Measurements from ENCODE around the gene TIMM13. TPM values are rescaled to one million over a fixed set of nuclear protein-coding genes. Genes with fewer than 3 reads are reported as not detected.

Gene TIMM13
- polyA plus RNA-seq, 12 donors: 58.2 to 110 (median 74.9) TPM; not detected in 1

DNA sequence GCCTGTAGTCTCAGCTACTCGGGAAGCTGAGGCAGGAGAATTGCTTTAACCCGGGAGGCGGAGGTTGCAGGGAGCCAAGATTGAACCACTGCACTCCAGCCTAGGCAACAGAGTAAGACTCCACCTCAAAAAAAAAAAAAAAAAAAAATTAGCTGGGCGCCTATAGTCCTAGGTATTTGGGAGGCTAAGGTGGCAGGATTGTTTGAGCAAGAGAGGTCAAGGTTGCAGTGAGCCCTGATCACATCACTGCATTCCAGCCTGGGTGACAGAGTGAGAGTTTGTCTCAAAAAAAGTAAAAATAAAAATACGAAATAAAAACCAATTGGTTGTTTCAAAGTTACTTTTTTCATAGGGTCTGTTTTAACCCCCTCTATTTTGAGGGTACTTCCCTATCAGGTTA lies 30.7 kb upstream of the TIMM13 start:
- DNase-seq: no peak

GRCh38 chr19:2457394-2458037 lies 30.1 kb upstream of the TIMM13 start:
- DNase-seq: no peak

- no peak for DNase-seq
These were observed 28.6 kb upstream of the TIMM13 start for GRCh38 chr19:2455851-2456570.

GRCh38 chr19:2454962-2455850 lies 27.8 kb upstream of the TIMM13 start:
- no peak for DNase-seq

GRCh38 chr19:2454199-2454961 lies 27.0 kb upstream of the TIMM13 start:
- no peak for DNase-seq

DNA sequence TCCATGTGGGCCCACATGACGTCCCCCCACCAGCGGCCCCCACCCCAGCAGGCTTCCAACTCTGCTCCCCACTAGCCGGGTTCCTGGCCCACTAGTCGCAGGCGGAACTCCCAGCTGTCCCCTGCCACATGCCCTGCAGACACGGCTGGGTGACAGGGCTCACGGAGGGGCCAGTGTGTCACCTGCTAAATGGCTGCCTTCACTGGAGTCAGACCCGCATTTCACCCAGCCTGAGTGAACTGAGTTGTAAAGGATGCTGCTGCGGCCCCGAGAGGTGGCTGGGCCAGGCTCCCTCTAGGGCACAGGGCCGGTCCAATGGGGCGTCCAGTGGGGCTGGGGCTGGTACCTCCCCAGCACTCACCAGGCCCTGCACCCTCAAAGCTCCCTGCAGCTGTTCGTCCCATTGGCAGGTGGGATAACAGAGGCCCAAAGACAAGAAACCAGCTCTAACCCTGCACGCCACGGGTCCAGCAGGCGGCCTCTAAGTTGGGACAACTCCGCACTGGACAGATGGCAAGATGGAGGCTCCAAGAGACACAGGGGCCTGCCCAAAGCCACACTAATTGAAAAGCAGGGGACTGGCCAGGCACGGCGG lies 26.1 kb upstream of the TIMM13 start:
- DNase-seq: no peak

- DNase-seq: no peak
These were observed 24.4 kb upstream of the TIMM13 start for GRCh38 chr19:2451741-2452140.

DNA sequence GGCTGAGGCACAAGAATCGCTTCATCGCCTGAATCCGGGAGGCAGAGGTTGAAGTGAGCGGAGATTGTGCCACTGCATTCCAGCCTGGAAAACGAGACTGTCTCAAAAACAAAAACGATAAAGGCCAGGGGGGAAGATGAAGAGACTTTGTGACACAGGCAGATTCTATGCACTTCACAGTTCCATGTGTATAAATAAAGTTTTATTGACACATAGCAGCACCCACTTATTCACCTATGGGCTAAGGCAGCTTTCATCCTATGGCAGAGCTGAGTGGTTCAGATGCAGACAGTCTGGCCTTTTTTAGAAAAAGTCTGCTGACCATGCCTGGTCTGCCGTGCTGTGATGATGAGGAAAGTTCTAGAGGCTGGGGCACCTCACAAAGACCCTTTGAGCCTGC lies 23.8 kb upstream of the TIMM13 start:
- no peak for DNase-seq

DNA sequence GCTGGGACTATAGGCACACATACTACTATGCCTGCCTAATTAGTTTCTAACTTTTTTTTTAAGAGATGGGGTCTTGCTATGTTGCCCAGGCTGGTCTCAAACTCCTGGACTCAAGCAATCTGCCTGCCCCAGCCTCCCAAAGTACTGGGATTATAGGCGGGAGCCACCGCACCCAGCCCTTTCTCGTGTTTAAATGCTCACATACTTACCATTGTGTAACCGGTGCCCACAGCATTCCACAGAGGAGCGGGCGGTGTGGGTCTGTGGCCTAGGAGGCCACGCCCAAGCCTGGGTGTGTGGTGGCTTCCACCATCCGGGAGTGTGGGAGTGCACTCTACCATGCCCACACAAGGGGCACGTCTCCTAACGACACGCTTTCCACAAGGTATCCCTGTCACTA lies 21.6 kb upstream of the TIMM13 start:
- no peak for DNase-seq

GRCh38 chr19:2446381-2446780 lies 19.0 kb upstream of the TIMM13 start:
- DNase-seq: peak; percentile 52

DNA sequence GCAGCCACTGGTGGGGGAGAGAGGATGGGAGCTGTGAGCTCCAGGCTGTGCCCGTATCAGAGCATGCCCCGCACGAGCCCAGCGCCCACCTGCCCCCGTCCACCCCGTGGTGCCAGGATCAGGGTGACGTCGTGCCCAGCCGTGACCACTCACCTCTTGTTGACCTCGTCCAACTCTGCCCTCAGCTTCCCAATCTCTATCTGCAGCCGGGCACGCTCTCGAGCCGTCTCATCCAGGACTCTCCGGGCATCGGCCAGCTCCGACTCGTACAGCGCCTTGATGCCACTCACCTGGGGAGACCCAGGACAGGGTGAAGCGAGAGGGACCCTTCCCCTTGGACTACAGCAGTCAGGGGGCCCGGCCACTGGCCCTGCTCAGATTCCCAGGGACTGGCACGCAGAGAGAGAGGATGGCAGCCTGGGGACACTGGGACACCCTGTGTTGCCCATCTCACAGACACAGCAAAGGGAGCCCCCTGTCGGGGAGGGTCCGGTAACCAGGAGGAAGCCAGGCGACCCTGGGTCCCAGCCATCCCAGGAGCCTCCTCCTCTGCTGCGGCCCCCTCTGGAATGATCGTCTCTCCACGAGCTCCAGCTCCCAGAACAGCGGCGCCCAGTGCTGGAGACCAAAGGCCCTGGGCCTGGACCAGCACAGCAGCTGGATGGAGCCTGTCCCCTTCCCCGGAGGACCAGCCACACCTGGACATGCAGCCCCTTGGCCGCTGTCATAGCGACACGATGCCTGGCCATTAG lies 17.0 kb upstream of the TIMM13 start:
- no peak for DNase-seq

DNA sequence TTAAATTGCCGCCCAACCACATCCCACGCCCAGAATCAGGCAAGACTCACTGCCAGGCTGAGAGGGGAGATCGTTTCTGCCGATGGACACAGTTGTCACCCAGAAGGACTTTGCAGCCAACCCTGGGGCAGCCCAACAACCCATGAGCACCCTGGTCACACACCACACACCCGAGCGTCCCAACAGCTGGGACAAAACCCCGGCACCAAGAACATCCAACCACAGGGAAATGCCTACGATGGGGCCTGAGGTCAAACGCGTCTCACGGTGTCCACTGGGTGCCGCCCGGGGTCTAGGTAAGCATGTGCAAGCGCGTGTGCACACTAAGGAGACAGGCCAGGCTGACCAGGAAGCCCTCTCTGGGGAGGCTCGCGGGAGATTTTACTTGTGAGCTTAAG lies 16.4 kb upstream of the TIMM13 start:
- DNase-seq: no peak

- no peak for DNase-seq
These were observed 15.9 kb upstream of the TIMM13 start for GRCh38 chr19:2443116-2443784.

DNA sequence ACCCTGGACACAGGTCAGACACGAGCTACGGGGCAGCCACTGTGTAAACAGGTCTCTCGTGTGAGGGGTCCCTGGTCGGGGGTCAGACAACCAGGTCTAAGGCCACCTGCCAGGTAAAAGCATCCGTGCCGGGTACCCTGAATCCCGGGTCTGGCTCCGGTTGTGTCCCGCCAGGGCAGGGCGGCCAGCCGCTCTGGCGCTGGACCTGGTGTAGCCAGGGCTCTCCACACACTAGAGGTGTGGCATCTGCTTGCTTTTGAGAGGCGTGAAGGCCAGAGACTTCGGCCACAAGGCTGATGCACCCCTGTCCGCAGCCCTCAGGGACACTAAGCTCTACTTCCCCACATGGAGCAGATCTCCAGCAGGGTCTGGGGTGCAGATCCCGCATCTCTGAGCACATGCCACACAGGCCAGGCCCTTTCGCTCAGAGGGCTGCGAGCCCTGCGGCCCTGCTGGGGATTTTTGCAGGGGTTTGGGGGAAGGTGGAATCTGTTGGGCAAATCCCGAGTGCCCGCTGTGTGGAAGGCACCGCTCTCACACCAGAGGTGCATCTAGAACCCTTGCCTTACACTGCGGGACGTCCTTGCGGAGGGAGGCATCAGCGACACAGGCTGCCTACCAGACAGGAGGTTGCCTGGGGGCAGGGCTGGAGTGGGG lies 13.8 kb upstream of the TIMM13 start:
- DNase-seq: no peak

DNA sequence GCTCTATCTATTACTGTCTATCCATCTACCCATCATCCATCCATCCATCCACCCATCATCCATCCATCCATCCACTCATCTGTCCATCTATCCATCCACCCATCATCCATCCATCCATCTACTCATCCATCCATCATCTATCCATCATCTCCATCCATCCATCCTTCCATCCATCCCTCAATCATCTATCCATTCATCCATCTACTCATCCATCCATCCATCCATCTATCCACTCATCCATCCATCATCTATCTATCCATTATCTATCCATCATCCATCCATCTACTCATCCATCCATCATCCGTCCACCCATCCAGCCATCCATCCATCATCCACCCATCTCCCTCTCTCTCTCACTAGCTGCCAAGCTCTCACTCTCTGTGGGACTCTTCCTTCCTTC lies 13.1 kb upstream of the TIMM13 start:
- DNase-seq: no peak

DNA sequence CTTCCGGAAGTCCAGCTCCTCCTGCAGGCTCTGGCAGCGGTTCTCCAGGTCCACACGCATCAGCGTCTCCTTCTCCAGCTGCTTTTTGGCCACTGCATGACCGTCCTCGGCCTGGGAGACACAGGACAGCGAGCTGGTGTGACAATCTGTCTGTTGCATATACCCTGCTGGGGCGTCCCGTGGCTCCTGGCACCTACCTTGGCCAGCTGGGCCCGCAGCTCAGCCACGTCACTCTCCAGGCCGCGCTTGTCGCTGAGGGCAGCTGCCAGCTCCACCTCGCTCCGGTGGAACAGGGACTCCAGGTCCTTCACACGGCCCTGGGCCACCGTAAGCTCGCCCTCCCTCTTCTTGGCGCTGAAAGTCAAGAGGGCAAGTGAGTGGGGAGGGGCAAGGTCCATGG lies 10.8 kb upstream of the TIMM13 start:
- DNase-seq: no peak

DNA sequence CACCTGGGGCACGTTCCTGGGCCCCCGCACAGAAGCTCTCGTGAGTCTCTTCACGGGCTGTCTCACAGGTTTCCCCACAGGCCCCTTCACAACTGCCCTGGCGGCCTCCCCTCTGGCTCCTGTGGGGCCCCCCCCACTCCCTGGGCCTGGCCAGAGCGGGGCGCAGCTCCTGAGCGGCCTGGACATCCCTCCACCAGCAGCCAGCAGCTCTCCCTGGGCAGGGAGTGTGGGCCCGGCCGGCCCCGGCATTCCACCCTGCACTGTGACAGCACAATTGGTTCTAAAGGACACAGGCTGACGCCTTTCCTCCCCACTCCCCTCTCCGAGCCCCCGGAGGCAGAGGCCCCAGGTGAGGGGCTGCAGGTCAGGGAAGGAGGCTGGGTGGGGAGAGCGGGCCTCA lies 9.5 kb upstream of the TIMM13 start:
- no peak for DNase-seq

- DNase-seq: no peak
These were observed 9.0 kb upstream of the TIMM13 start for GRCh38 chr19:2436384-2436783.

DNA sequence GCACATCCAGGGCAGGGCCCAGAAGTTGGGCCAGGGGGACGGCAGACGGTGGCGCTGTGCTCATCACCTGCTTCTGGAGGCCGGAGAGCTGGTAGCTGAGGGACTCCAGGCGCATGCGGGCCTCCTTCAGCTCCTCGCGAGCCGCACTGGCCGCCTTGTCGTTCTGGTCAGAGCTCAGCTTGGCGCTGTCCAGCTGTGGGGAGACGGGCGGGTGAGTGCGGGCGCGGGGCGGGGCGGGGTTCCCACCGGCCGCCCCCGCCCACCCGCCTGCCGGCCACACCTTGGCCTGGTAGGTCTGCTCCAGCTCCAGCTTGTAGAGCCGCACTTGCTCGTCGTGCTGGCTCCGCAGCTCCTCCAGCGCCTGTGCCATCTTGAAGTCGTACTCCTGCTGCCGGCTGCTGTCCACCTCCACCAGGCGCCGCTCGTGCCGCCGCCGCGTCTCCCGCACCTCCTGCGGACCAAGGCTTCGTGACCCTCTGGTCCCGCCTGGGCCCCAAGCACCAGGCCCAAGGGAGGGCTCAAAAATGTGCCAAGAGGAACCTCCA lies 7.4 kb upstream of the TIMM13 start:
- no peak for DNase-seq

Measured in muscle of arm (tissue), 12 donors.